Bone marrow (tissue), 2 donors: Measurements from ENCODE around the gene POM121C.
"Not testable (repeated sequence)": the region's sequence is repeated elsewhere in the genome, so short reads cannot be mapped to it uniquely, and the experiment has no call there.

Experiments
- DNase-seq, 2 donors: peaks; one replicate each; lab custom pipeline; 2025; lab: John Stamatoyannopoulos, UW

The POM121C gene

DNA sequence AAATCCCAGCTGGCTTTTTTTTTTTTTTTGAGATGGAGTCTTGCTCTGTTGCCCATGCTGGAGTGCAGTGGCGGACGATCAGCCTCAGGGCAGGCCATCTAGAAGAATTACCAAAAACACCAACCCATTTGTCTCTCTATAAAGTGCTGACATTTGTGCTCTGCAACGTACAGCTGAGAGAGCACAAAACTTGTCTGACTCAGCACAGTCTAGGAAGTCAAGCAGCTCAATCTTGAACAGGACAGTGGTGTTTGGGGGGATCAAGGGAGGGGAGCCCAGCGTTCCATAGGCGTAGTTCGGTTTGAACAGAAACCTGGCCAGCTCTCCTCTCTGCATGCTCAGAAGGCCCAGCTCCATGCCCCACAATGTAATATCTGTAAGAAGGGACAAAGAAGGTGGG is 92.9 kb downstream of the POM121C start:
- not testable (repeated sequence) for DNase-seq

DNA sequence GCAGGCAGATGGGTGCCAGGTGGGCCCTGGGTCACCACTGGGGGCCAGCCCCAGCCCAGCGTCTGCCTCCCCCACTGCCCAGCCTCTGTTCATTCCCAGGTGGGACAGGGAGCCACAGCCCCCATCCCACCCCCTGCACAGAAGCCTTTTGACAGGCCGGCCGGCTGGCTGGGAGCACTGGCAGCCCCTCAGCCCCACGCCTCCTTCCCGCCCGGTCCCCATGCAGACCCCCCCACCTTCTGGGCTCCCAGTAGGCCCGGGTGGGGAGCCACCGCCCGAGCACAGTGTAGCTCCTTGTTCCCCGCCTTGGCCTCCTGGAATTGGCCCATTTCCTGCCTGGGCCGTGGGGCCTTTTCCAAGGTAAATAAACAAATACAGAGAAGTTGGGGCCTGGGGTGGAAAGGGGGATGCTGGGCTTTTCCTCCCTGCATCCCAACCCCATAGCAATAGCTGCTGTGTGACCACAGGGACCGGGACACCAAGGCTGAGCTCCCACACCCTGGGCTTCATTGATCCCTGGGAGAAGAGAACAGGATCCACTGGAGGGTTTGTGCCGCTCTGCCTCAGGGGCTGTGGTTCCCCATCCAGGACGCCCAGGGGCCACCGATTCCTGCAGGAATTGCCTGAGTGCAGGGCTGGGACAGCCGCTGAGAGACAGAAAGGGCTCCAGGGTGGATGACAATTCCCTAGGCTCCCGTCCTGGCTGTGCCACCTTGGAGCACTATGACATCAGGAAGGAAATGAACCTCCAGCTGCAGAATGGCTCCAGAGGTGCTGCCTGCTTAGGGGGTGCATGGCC is 111.4 kb downstream of the POM121C start:
- not testable (repeated sequence) for DNase-seq

DNA sequence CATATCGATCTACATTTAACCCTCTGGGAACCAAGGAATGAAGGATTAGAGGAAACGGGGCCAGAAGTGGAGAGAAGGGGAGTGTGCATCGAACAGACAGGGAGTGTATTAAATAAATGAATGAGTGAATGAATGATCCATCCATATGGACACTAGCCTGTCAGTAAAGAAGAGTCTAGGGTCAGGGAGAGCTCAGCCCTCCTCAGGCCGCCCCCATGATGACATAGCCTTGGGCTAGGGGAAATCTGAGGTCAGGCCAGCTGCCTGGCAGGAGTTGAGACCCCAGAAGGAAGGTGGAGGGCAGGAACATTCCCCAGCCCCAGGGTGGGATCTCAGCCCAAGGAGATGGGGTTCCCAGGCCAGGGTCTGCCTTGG is 112.0 kb downstream of the POM121C start:
- not testable (repeated sequence) for DNase-seq

DNA sequence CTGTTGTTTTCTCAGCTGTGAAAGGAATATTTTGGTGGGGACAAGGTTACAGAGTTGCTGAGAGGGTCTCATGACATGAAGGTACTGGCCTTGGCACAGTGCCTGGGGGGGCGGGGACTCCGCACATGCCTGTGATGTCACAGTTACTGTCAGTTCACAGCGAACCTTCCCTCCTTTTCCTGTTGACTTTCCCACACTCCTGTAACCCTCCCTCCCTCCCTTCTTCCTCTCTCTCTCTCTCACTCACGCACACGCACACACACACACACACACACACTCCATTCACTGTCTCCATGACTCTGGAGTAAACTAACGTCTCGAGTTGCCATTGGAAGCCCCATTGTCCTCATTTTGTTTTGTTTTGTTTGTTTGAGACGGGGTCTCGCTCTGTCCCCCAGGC is 118.8 kb downstream of the POM121C start:
- not testable (repeated sequence) for DNase-seq
